ENCODE results near the gene RPL14.
"Not testable (repeated sequence)": the region's sequence is repeated elsewhere in the genome, so short reads cannot be mapped to it uniquely, and the experiment has no call there.

RPL14 gene

GRCh38 chr3:40456940-40457823 is at the start of gene RPL14:
Gene RPL14, plus strand, starts transcription at chr3:40457339. Its CDS starts 133 bp downstream, at chr3:40457472.
- peak; percentile 84 for DNase-seq

- no peak for DNase-seq
Measured at GRCh38 chr3:40407611-40408010, 49.5 kb upstream of the RPL14 start.

- no peak for DNase-seq
Measured at GRCh38 chr3:40414270-40414669, 42.9 kb upstream of the RPL14 start.

- no peak for DNase-seq
Measured at GRCh38 chr3:40417845-40418543, 39.1 kb upstream of the RPL14 start.

- DNase-seq = no peak
Measured at GRCh38 chr3:40422861-40423260, 34.3 kb upstream of the RPL14 start.

- DNase-seq = no peak
Measured at GRCh38 chr3:40427045-40427669, 30.0 kb upstream of the RPL14 start.

- no peak for DNase-seq
Measured at GRCh38 chr3:40432793-40433192, 24.3 kb upstream of the RPL14 start.

- DNase-seq = no peak
Measured at GRCh38 chr3:40437889-40438288, 19.2 kb upstream of the RPL14 start.

- no peak for DNase-seq
Measured at GRCh38 chr3:40445062-40445461, 12.1 kb upstream of the RPL14 start.

GRCh38 chr3:40445880-40446279 is 11.3 kb upstream of the RPL14 start:
- DNase-seq = no peak

GRCh38 chr3:40450438-40450837 is 6.7 kb upstream of the RPL14 start:
- DNase-seq = no peak

- no peak for DNase-seq
Measured at GRCh38 chr3:40451551-40451950, 5.6 kb upstream of the RPL14 start.

GRCh38 chr3:40452057-40452456 is 5.1 kb upstream of the RPL14 start:
- DNase-seq = no peak

- no peak for DNase-seq
Measured at GRCh38 chr3:40452562-40452875, 4.6 kb upstream of the RPL14 start.

- peak; percentile 97 for DNase-seq
Measured at GRCh38 chr3:40452876-40453730, 4.0 kb upstream of the RPL14 start.

GRCh38 chr3:40453933-40454332 is 3.2 kb upstream of the RPL14 start:
- no peak for DNase-seq

- no peak for DNase-seq
Measured at GRCh38 chr3:40455328-40455727, 1.8 kb upstream of the RPL14 start.

GRCh38 chr3:40456279-40456939 is 730 bp upstream of the RPL14 start:
- DNase-seq = no peak

GRCh38 chr3:40458473-40458872 is 1.3 kb downstream of the RPL14 start:
- no peak for DNase-seq

GRCh38 chr3:40460481-40460880 is 3.3 kb downstream of the RPL14 start:
- not testable (repeated sequence) for DNase-seq

GRCh38 chr3:40461161-40461560 is 4.0 kb downstream of the RPL14 start:
- peak; percentile 3 for DNase-seq

- DNase-seq = not testable (repeated sequence)
Measured at GRCh38 chr3:40462838-40463237, 5.7 kb downstream of the RPL14 start.

Data from GF-D8 (cell line).